Hepatocyte (in vitro differentiated cells): ENCODE results near the gene OR9A2. TPM values are rescaled to one million over a fixed set of nuclear protein-coding genes. Genes with fewer than 3 reads are reported as not detected.

Source experiments
- DNase-seq: peaks from one replicate; pipeline ENCODE4 v3.0.0-alpha.2; 2016; ENCODE audit warnings: low spot score
- H2AFZ ChIP-seq: fragments of 200-600 bp; sonication (generic); 2 replicates; pipeline ENCODE4 v1.6.0; 2016; ENCODE audit warnings: antibody characterized with exemption, mild to moderate bottlenecking
- H3K27ac ChIP-seq: fragments of 200-600 bp; sonication (generic); 2 replicates; pipeline ENCODE4 v1.5.1; 2016; ENCODE audit warnings: mild to moderate bottlenecking
- H3K27me3 ChIP-seq: fragments of 200-600 bp; sonication (generic); 2 replicates; pipeline ENCODE4 v1.6.1; 2016
- H3K36me3 ChIP-seq: fragments of 200-600 bp; sonication (generic); replicated peaks from 2 replicates; pipeline ENCODE4 v1.5.1; 2016; ENCODE audit warnings: low read depth; ENCODE audit not compliant: insufficient read depth
- H3K4me1 ChIP-seq: fragments of 200-600 bp; sonication (generic); 2 replicates; pipeline ENCODE4 v1.5.1; 2016; ENCODE audit warnings: mild to moderate bottlenecking, moderate library complexity; ENCODE audit not compliant: insufficient read depth
- H3K4me2 ChIP-seq: fragments of 200-600 bp; sonication (generic); 2 replicates; pipeline ENCODE4 v1.6.0; 2016
- H3K4me3 ChIP-seq: fragments of 200-600 bp; sonication (generic); 2 replicates; pipeline ENCODE4 v1.5.1; 2016; ENCODE audit warnings: mild to moderate bottlenecking
- H3K79me2 ChIP-seq: fragments of 200-600 bp; sonication (generic); 2 replicates; pipeline ENCODE4 v1.6.0; 2017; ENCODE audit warnings: mild to moderate bottlenecking
- H3K9me2 ChIP-seq: fragments of 200-600 bp; sonication (generic); replicated peaks from 2 replicates; pipeline ENCODE4 v1.6.0; 2017; ENCODE audit warnings: mild to moderate bottlenecking; ENCODE audit not compliant: insufficient read depth
- H3K9me3 ChIP-seq: fragments of 200-600 bp; sonication (generic); 2 replicates; pipeline ENCODE4 v1.5.1; 2016; ENCODE audit warnings: low read depth, mild to moderate bottlenecking
- H4K20me1 ChIP-seq: fragments of 200-600 bp; sonication (generic); 2 replicates; pipeline ENCODE4 v1.6.0; 2016; ENCODE audit warnings: mild to moderate bottlenecking; ENCODE audit not compliant: insufficient read depth, poor library complexity, severe bottlenecking
- CTCF ChIP-seq: fragments of 200-600 bp; sonication (generic); IDR thresholded peaks from 2 replicates; pipeline ENCODE4 v1.5.1; 2016; ENCODE audit warnings: antibody characterized with exemption, mild to moderate bottlenecking; ENCODE audit not compliant: poor library complexity
- EZH2 ChIP-seq: fragments of 200-600 bp; sonication (generic); IDR thresholded peaks from 2 replicates; pipeline ENCODE4 v1.6.1; 2016; ENCODE audit warnings: antibody characterized with exemption, mild to moderate bottlenecking, borderline replicate concordance
- EZH2phosphoT487 ChIP-seq: fragments of 200-600 bp; sonication (generic); IDR thresholded peaks from one replicate; pipeline ENCODE4 v1.6.1; 2018; ENCODE audit warnings: antibody characterized with exemption, mild to moderate bottlenecking, low read depth, moderate library complexity; ENCODE audit not compliant: unreplicated experiment, severe bottlenecking
- WGBS: methylation state at CpG from one replicate; pipeline ENCODE4 v1.1.6; 2016; ENCODE audit warnings: low lambda C conversion rate; ENCODE audit errors: missing lambda C conversion rate; 5-methylcytosine and 5-hydroxymethylcytosine counted together
- polyA plus RNA-seq: library from polyadenylated mRNA; unstranded; fragments of >200 nt; fragmentation: Nextera tagmentation; extraction: Ambion mirVana; gene quantifications from 2 replicates; pipeline ENCODE4 v1.2.1, GENCODE V29; 2016
- total RNA-seq: library from RNA; depleted of rRNA; stranded (reverse); fragments of >200 nt; gene quantifications from 2 replicates; pipeline ENCODE4 v1.2.3, GENCODE V29; 2014

OR9A2 gene, protein sequence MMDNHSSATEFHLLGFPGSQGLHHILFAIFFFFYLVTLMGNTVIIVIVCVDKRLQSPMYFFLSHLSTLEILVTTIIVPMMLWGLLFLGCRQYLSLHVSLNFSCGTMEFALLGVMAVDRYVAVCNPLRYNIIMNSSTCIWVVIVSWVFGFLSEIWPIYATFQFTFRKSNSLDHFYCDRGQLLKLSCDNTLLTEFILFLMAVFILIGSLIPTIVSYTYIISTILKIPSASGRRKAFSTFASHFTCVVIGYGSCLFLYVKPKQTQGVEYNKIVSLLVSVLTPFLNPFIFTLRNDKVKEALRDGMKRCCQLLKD
- not detected in 2 replicates for total RNA-seq
- polyA plus RNA-seq, result not detected in 2 replicates

DNA sequence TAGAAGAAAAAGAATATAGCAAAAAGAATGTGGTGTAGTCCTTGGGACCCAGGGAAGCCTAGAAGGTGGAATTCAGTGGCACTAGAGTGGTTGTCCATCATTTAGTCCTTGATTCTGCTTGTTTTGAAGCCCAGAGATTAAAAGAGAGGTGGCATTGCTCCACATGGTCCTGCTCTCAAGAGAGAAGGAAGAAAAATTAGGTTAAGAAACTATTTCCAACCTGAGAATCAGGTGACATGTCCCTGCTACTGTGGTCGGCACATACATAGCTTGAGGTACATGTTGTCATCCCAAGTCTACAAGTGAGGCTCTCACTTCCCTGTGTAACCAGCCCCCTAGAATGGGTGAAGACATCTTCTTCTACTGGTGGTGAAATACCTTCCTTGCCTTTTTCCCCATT, at the start of gene OR9A2:
TSS of gene OR9A2 (minus strand) at position 101 of the 400 bp plus-strand sequence. CDS start at position 101, 0 bp downstream.
- H3K9me3 ChIP-seq, result no peaks in the 10 kb centered on the region
- no peaks in the 10 kb centered on the region for H4K20me1 ChIP-seq
- H3K79me2 ChIP-seq, result no peaks in the 10 kb centered on the region
- 96% methylated on average over 1 of the region's 1 CpG for WGBS
- no peak within 1 kb of the TSS for H3K27ac ChIP-seq
- H3K9me2 ChIP-seq, result no peaks in the 10 kb centered on the region
- H2AFZ ChIP-seq, result no peak within 1 kb of the TSS
- H3K27me3 ChIP-seq, result no peaks in the 10 kb centered on the region
- H3K36me3 ChIP-seq, result no peaks in the 10 kb centered on the region
- no peaks in the 10 kb centered on the region for H3K4me1 ChIP-seq
- H3K4me3 ChIP-seq, result no peak within 1 kb of the TSS
- DNase-seq, result no peak
- no peak within 1 kb of the TSS for H3K4me2 ChIP-seq
- no peak for TF ChIP-seq EZH2phosphoT487
- no peak for TF ChIP-seq EZH2
- TF ChIP-seq CTCF, result no peak

DNA sequence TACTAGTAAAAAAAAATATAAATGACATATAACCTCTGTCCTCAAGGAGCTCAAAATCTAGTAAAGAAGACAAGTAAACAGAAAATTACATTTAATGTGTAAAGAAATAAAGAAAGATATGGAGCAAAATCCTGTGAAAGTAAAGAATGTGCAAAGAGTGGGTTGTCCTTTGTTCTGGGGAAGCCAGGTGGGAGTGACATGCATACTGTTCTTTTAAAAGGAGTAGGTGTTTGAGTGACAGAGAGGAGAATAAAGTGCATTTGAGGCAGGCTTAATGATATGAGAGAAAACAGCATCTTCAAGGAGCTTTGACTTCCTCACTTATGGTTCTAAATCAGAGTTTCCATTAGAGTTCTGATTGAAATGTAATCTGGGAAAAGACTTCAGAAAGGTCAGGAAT, 47.2 kb upstream of the OR9A2 start:
- no peak overlapping the region for H2AFZ ChIP-seq
- no peak overlapping the region for H3K4me2 ChIP-seq
- no peaks in the 10 kb centered on the region for H3K27me3 ChIP-seq
- no peaks in the 10 kb centered on the region for H3K36me3 ChIP-seq
- no peaks in the 10 kb centered on the region for H3K79me2 ChIP-seq
- H3K4me3 ChIP-seq, result no peak overlapping the region
- no peak overlapping the region for H3K27ac ChIP-seq
- H3K4me1 ChIP-seq, result no peaks in the 10 kb centered on the region
- no peaks in the 10 kb centered on the region for H3K9me3 ChIP-seq
- no peaks in the 10 kb centered on the region for H4K20me1 ChIP-seq
- DNase-seq, result no peak
- TF ChIP-seq EZH2phosphoT487 (no peak), EZH2 (no peak), CTCF (no peak)
- H3K9me2 ChIP-seq, result no peaks in the 10 kb centered on the region

DNA sequence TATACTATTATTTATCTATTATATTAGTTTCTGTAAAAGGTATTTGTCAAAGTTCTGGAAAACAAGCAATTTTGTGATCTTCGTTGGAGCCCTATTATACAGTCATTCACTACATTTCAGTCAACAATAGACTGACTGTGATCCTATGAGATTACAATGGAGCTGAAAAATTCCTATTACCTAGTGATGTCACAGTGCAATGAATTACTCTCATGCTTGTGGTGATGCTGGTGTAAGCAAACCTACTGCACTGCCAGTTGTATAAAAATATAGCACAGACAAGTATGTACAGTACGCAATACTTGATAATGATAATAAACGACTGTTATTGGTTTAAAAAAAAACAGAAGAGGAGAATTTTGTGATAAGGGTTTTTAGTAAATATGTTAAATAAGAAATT, 46.6 kb upstream of the OR9A2 start:
- no peaks in the 10 kb centered on the region for H3K27me3 ChIP-seq
- H3K27ac ChIP-seq, result no peak overlapping the region
- no peaks in the 10 kb centered on the region for H3K36me3 ChIP-seq
- no peaks in the 10 kb centered on the region for H3K9me3 ChIP-seq
- 81% methylated on average over 3 of the region's 3 CpGs for WGBS
- no peaks in the 10 kb centered on the region for H3K4me1 ChIP-seq
- no peaks in the 10 kb centered on the region for H3K79me2 ChIP-seq
- H3K4me3 ChIP-seq, result no peak overlapping the region
- no peak overlapping the region for H2AFZ ChIP-seq
- no peaks in the 10 kb centered on the region for H4K20me1 ChIP-seq
- no peak overlapping the region for H3K4me2 ChIP-seq
- H3K9me2 ChIP-seq, result no peaks in the 10 kb centered on the region
- TF ChIP-seq EZH2 (no peak), CTCF (no peak)
- no peak for DNase-seq
